ENCODE data around the gene SLC2A1.

GRCh38 chr1:42952303-42953001, 6.2 kb downstream of the SLC2A1 start:
- TF ChIP-seq, protein P1, sequence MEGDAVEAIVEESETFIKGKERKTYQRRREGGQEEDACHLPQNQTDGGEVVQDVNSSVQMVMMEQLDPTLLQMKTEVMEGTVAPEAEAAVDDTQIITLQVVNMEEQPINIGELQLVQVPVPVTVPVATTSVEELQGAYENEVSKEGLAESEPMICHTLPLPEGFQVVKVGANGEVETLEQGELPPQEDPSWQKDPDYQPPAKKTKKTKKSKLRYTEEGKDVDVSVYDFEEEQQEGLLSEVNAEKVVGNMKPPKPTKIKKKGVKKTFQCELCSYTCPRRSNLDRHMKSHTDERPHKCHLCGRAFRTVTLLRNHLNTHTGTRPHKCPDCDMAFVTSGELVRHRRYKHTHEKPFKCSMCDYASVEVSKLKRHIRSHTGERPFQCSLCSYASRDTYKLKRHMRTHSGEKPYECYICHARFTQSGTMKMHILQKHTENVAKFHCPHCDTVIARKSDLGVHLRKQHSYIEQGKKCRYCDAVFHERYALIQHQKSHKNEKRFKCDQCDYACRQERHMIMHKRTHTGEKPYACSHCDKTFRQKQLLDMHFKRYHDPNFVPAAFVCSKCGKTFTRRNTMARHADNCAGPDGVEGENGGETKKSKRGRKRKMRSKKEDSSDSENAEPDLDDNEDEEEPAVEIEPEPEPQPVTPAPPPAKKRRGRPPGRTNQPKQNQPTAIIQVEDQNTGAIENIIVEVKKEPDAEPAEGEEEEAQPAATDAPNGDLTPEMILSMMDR (optimal IDR thresholded peaks at IDR 0.05 in 1 of 3, IDR thresholded peaks at IDR 0.05 in 1 of 3, conservative IDR thresholded peaks at IDR 0.05 in 1 of 3; ENCODE audit: extremely low read depth in 1 of 3, insufficient read depth in 2 of 3, low read length in 3 of 3): no peak
- TF ChIP-seq EZH2 (IDR thresholded peaks at IDR 0.05; ENCODE audit: low read length): no peak
